ENCODE data around the gene TRIM28.
"Not testable (repeated sequence)": the region's sequence is repeated elsewhere in the genome, so short reads cannot be mapped to it uniquely, and the experiment has no call there.

TRIM28 gene

DNA sequence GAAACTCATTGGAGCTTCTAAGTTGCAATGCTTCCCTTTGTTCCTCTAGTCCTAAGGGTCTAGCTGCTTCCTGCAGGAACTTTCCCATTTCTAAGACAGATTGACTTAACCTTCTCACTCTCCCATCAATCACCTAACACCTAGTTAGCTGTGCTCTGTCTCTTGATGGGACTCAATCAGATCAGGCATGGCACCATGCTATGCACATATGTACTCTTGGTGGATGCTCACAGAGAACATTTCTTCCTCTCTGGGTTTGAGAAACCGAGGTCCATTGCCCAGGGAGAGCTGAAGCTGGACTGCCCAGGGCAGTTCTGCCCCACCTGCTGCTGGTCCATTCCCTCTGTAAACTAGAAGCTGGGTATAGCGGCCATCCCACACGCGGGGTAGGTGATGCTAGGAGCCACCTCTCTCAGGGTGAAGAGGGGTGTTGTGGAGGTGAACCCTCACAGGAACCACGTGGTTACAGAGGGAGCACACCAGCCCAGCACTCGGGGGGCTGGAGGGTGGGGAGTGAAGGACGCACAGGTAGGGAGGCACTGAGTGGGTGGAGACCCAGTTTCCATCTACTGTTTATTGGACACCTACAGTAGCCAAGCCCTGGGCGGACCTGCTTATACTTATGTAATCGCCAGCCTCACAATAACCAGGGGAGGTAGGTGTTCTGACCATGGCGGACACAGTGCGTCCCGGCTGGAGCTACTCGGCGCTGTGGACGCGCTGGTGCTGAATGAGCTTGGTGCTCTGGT lies 17.7 kb downstream of the TRIM28 start:
- no peak for DNase-seq

- DNase-seq = no peak
Observed at GRCh38 chr19:58562122-58563033, 18.5 kb downstream of the TRIM28 start.

- DNase-seq = no peak
Observed at GRCh38 chr19:58563034-58563573, 19.2 kb downstream of the TRIM28 start.

DNA sequence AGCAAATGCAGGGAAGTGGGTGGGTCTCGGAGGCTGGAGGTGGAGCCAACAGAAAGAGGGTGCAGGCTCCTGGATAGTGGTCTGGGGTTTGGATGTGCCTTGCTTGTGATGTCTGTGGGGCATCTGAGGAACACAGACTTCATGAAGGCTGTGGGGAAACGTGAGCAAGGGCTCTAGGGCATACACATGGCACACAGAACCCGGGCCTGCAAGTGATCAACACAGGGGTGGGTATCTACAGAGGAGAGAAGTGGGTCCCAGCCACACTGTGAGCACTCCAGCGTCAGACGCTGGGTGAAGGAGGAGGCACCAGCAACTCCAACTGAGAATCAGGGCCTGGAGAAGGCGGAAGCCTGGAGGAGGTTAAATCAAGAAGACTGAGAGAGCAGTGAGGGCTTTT lies 20.0 kb downstream of the TRIM28 start:
- DNase-seq = no peak

GRCh38 chr19:58566989-58567388 lies 23.1 kb downstream of the TRIM28 start:
- no peak for DNase-seq

DNA sequence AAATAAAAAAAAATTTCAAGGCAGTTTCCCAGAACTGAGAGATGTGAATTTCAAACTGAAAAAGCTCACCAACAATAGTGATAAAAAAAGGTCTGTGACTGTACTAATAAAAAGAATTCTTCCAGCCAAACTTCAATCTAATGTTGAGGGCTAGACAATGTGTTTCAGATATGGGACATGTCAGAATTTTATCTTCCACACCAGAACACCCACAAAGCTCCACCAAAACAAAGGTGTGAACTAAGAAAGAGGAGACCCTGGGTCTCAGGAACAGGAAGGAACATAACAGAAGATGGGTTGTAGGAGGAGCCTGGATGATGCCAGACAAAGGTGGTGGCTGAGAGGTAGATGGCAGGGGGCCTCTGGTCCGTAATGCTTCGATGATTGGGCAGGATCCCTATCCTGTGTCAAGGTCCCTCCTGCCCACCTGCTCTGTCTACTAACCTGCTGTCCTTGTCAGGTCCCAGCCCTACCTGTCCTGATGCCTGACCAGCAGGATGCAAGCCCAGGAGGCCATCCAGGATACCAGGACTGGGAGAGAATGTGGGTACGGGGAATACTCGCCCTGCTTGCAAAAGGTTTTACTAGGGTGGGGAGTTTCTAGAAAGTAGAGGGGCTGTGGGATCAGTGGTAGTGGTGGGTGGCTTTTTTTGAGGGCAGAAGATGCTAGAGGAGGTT lies 24.7 kb downstream of the TRIM28 start:
- no peak for DNase-seq

- DNase-seq = no peak
Observed at GRCh38 chr19:58569191-58569942, 25.5 kb downstream of the TRIM28 start.

DNA sequence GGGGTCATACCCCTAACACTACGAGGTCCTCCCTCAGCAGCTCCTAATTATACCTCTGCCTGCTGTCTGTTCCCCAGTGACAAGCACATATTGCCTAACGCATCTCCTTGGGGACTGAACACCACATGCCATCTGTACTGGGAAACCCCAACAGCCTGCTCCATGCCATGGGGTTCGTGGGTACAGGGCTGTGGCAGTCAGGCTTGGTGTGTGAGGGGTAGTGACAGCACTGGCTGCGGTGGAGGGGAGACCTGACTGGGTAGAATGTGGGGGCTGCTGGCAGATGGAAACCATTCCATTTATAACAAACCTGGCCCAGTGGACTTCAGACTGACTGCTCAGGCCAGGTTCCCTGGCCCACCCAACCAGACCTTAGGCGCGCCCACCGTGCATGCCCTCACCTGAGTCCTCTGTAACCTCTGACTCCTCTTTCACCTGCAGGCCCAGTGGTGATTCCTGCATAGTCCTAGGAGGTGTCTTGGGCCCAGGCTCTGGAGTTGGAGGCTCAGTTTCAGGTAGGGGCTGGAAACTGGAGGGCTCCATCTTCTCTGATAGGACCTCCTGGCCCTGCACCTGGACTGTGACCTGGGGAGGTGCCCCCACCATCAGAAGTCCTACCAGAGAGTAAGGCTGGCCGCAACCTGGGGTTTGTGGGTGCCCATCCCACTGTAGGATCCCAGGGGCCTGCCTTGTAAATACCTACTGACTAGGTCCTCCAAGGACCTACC lies 26.2 kb downstream of the TRIM28 start:
- DNase-seq = no peak

DNA sequence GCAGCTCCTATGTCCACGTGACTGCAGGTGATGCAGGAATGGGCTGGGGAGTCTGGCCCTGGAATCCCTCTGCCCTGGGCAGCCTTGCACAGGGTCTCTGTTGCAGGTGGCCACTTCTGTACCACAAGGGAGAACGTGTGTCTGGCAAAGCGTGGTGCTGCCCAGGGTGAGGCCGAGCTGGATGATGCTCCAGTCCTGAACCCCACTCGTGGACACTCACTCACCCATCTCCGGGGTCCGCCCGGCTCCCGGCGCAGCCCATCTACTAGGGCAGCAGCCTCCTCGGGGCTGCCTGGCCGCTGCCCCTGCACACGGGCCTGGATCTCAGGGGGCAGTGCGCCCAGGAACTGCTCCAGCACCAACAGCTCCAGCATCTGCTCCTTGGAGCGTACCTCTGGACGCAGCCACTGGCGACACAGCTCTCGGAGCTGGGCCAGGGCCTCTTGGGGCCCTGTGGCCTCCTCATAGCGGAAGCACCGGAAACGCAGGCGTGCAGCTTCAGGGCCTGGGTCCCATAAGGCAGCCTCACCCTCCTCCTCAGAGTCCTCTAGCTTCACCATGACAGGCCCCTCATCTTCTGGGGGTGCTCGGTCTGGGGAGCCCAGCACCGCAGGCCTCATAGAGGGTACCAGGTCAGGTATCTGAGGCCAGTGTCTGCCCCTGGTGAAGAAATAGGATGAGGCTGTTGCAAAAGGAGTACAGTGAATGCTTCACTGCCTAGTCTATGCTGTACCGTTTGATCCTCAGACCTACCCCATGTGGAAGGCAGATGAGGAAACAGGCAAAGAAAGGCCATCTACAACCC lies 27.1 kb downstream of the TRIM28 start:
- no peak for DNase-seq

GRCh38 chr19:58571575-58571947 lies 27.7 kb downstream of the TRIM28 start:
- no peak for DNase-seq

- no peak for DNase-seq
Observed at GRCh38 chr19:58572026-58572817, 28.4 kb downstream of the TRIM28 start.

GRCh38 chr19:58572818-58573657 lies 29.2 kb downstream of the TRIM28 start, which contains the start of gene MZF1:
Gene MZF1 (minus strand): TSS chr19:58573335. CDS start chr19:58571389, 1,946 bp downstream.
- DNase-seq = no peak

DNA sequence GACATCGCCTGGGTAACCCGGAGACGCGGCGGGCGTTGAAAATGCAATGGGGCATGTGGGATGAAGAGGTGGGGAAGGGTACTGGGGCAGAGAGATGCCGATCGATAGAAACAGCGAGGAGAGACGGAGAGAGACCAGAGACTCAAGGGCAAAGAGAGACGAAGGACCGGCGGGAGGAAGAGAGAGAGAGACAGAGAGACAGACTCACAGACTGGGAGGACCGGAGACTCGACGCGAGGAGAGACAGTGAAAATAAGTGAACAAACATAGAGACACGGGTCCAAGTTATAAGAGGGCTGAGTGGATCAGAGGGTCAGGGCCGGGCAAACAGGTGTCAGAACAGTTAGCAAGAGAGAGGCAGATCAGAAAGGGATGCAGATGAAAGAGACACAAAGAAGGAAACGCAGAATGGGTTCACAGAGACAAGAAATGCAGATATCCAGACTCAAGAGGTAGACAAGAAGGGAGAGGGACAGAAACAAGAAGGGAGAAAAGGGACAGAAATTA lies 29.8 kb downstream of the TRIM28 start:
- no peak for DNase-seq

- DNase-seq = no peak
Observed at GRCh38 chr19:58575183-58576041, 31.5 kb downstream of the TRIM28 start.

DNA sequence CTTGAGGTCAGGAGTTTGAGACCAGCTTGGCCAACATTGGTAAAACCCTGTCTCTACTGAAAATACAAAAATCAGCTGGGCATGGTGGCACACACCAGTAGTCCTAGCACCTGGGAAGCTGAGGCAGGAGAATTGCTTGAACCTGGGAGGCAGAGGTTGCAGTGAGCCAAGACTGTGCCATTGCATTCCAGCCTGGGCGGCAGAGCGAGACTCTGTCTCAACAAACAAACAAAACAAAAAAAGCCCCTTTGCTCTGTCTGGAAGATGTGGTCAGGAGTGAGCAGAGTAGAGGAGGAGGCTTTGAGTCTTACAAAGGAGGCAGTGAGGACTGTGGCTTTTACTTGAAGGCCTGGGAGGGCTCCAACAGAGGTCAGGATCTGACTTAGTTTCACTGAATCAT lies 33.7 kb downstream of the TRIM28 start:
- DNase-seq = not testable (repeated sequence)

DNA sequence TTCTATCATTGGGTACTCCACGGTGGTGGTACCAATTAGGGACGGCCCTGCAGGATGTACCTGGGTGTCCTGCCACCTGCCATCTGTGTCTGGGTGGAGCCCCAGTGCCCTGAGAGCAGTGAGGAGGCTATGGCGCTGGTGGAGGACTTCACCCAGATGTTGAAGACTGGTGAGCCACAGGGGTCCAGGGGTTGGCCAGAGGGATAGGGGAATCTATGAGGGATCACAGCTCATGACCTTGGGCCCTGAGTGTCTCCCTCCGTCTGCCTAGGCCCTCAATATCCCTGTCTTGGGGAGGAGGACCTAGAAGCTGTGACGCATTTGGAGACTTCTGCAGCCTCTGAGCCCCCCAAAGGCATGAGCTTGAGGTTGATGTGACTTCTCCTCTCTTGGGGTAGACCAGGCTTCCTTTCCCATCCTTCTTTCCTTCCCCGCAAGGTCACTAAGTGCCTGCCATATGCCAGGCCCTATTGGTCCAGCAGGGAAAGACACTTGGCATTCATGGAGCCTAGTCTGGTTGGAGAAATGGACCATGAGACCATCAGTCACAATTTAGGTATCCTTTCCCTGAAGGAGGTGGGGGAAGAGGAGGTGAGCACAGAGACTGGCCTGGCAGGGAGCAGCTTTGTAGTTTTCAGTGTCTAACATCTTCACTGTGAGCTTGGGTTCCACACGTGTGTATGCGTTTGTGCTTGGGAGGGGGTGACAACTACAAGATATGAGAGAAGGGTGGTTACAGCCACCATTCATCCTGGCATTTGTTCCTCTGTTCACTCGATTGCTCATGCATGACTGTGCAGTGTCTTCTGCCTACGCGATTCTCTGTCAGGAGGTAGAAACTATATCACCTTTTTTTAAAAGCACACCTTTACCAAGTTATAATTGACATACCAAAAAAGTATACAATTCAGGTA lies 34.4 kb downstream of the TRIM28 start:
- no peak for DNase-seq

All from activated naive CD4-positive, alpha-beta T cell (primary cell).